A549 (cell line): ENCODE measurements around the gene C1QTNF7.

Source experiments
- CTCF ChIP-seq: fragments of >200 bp; sonication (Bioruptor Twin); formaldehyde crosslinking; IDR thresholded peaks from 3 replicates; pipeline ENCODE4 v1.5.1; 2016
- RFX5 ChIP-seq: fragments of 450-650 bp; IDR thresholded peaks from 2 replicates; pipeline ENCODE4 v1.7.1; 2014; ENCODE audit warnings: antibody characterized with exemption, mild to moderate bottlenecking, moderate library complexity
- TF ChIP-seq, protein P1 (sequence below): IDR thresholded peaks from 2 replicates; pipeline ENCODE4 v1.6.1; 2012; ENCODE audit warnings: low read depth, borderline replicate concordance

GRCh38 chr4:15400981-15401671 is 26.7 kb upstream of the C1QTNF7 start:
- no peak for TF ChIP-seq RFX5
- TF ChIP-seq CTCF = no peak
- TF ChIP-seq, protein P1, sequence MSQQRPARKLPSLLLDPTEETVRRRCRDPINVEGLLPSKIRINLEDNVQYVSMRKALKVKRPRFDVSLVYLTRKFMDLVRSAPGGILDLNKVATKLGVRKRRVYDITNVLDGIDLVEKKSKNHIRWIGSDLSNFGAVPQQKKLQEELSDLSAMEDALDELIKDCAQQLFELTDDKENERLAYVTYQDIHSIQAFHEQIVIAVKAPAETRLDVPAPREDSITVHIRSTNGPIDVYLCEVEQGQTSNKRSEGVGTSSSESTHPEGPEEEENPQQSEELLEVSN = no peak
